Spleen (tissue), 7 donors: ENCODE results near the gene ATG7.

Experiments used
- POLR2A ChIP-seq, 3 donors: fragments of 450-650 bp; IDR thresholded peaks; one replicate each; pipeline ENCODE4 v1.5.1; 2017; ENCODE audit warnings: antibody characterized with exemption in 3 of 3, mild to moderate bottlenecking in 1 of 3
- POLR2AphosphoS5 ChIP-seq, 3 donors: sonication (generic); formaldehyde crosslinking; IDR thresholded peaks; one replicate each; pipeline ENCODE4 v1.5.1; 2017; ENCODE audit warnings: antibody characterized with exemption in 3 of 3
- TF ChIP-seq, protein P1 (sequence below), 11 experiments: fragments of 200-600 bp in 7 of 11; fragments of 450-650 bp in 4 of 11; sonication (generic) in 4 of 11; IDR thresholded peaks in 8 of 11; conservative IDR thresholded peaks in 3 of 11; 1 replicate in 7 of 11; 2 replicates in 4 of 11; pipeline versions ENCODE4 v1.4.0 to v1.8.0; 2016 to 2021; ENCODE audit warnings: antibody characterized with exemption in 11 of 11, inconsistent platforms in 4 of 11, mild to moderate bottlenecking in 1 of 11
- donor health status: DM: no; HTN: no; CAD: no; lungs with moderate emphysema.
- donor health status: DM: no; HTN: no; CAD: no.
- donor health status: DM: no; HTN: no; CAD: no.

DNA sequence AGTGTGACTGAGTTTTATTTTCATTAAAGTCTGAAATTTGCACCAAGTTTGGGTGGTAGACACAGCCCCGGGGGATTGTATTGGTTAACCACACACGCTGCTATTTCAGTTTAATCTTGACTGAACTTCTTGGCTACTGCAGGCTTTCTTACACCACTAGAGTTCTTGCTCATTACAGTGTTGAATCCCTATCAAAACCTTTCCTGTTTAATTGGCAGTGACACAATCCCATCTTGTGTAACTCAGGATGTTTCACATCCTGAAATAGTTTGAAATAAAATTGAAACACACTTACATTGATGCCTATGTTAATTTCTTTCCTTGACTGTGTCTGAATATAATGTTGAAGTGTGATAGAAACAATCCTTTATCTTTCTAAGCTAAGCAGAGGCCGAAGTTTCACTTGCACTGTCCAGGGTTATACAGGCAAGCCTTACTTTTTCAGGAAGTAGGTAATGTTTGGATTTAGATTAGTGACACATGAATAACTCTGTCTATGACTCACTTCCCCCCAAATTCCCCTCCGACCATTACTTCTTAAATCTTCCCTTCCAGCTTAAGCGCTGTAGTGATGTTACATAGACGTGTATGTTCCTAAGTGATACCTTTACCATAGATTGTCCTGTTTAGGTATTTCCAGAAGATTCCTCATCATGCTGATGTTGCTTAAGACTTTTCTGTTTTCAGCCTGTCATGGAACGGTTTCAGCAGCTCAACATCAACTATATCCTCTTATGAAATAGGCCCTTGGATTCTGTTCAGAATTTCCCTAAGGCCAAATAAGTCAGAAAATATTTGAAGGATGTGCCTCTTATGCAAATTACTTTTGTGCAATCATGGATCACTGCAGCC is 16.8 kb downstream of the ATG7 start:
- TF ChIP-seq POLR2A (IDR thresholded peaks at IDR 0.05) (no peak), POLR2AphosphoS5 (IDR thresholded peaks at IDR 0.05) (no peak)
- TF ChIP-seq, protein P1, sequence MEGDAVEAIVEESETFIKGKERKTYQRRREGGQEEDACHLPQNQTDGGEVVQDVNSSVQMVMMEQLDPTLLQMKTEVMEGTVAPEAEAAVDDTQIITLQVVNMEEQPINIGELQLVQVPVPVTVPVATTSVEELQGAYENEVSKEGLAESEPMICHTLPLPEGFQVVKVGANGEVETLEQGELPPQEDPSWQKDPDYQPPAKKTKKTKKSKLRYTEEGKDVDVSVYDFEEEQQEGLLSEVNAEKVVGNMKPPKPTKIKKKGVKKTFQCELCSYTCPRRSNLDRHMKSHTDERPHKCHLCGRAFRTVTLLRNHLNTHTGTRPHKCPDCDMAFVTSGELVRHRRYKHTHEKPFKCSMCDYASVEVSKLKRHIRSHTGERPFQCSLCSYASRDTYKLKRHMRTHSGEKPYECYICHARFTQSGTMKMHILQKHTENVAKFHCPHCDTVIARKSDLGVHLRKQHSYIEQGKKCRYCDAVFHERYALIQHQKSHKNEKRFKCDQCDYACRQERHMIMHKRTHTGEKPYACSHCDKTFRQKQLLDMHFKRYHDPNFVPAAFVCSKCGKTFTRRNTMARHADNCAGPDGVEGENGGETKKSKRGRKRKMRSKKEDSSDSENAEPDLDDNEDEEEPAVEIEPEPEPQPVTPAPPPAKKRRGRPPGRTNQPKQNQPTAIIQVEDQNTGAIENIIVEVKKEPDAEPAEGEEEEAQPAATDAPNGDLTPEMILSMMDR (IDR thresholded peaks at IDR 0.05 in 8 of 11, conservative IDR thresholded peaks at IDR 0.05 in 3 of 11): no peak
